Measurements from ENCODE around the gene MPI.

Gene MPI

DNA sequence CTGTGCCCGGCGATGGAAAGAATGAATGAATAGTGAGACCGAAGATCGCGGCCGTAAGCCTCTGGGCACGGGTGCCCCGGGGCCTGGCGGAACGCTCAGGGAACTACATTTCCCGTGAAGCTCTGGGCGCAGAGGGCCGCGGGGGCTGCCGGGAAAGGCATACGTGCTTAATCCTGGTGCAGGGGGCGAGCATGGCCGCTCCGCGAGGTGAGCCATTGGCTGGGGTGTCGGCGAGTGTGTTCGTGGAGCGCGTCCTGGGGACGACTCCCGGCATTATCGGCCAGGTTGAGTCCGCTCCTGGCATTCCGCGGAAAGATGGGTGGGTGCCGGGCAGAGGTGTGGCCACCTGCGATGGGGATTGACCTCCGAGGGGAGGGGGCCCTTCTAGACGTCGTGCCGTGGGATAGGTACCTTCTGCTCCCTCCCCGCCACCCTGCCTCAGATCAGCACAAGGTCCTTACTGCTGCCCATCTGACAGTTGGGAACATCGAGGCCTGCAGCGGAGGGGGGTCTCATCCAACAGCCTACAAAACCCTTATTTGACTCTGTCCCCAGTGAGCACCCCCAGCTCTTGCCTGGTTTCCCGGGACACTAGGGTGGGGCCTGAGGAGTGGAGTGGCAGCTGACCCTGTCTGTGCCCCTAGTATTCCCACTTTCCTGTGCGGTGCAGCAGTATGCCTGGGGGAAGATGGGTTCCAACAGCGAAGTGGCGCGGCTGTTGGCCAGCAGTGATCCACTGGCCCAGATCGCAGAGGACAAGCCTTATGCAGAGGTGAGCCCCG, at the start of gene MPI:
Gene MPI, plus strand, starts transcription at position 160 of the 782 bp plus-strand sequence. Its CDS starts 32 bp downstream, at position 192.
- Mint-ChIP-seq H3K27ac (peak within 1 kb of the TSS; percentile 97), H3K27me3 (no peaks in the 10 kb centered on the region)
- peak; percentile 83 for DNase-seq

GRCh38 chr15:74840851-74841775, 48.7 kb upstream of the MPI start:
- peaks cover 31 to 41% of the 10 kb centered on the region in 2 donors for H3K36me3 Mint-ChIP-seq

More for the DNA sequence above, at the start of gene MPI:
- ATAC-seq (replicated peaks), result peak; percentile 99
- peak within 1 kb of the TSS; percentile 92 to 93 for H3K4me3 Mint-ChIP-seq
- H3K4me1 Mint-ChIP-seq, result peaks cover 30 to 51% of the 10 kb centered on the region in 2 donors
- no peaks in the 10 kb centered on the region for H3K9me3 Mint-ChIP-seq
- peaks cover 13 to 30% of the 10 kb centered on the region in 2 donors for H3K36me3 Mint-ChIP-seq

DNA sequence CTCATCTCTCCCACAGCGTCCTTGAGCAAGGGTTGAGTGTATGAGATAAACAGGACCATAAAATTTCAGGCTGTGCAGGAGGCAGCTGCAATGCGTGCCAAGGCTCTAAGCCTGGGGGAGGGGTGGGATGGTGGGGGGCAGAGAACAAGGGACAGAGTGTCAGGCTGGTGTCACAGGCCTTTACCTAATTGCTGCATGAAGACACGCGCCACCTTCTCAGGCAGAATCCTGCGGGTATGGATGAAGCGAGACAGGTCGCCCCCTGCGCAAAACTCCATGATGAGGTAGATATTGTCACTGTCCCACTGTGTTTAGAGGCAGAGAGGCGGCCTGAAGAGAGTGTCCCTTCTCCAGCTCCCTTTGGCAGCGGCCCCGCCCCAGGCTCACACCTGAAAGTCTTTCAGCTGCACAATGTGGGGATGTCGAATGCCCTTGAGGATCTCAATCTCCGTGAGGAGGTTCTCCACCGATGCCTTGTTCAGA, 47.9 kb upstream of the MPI start:
- ATAC-seq (replicated peaks) (no peak), DNase-seq (no peak)
- no peaks in the 10 kb centered on the region for H3K27me3 Mint-ChIP-seq
- peaks cover 29 to 39% of the 10 kb centered on the region in 2 donors for H3K36me3 Mint-ChIP-seq
- H3K9me3 Mint-ChIP-seq, result no peaks in the 10 kb centered on the region
- peaks cover 33 to 57% of the 10 kb centered on the region in 2 donors for H3K4me1 Mint-ChIP-seq
- no peak overlapping the region for H3K27ac Mint-ChIP-seq
- peak overlapping the region; percentile 86 to 95 for H3K4me3 Mint-ChIP-seq

More at GRCh38 chr15:74840851-74841775, 48.7 kb upstream of the MPI start:
- H3K27me3 Mint-ChIP-seq, result no peaks in the 10 kb centered on the region
- no peaks in the 10 kb centered on the region for H3K9me3 Mint-ChIP-seq
- H3K4me1 Mint-ChIP-seq, result peaks cover 33 to 57% of the 10 kb centered on the region in 2 donors
- no peak overlapping the region for H3K27ac Mint-ChIP-seq
- peak overlapping the region in 1 of 2 donors; percentile 86 for H3K4me3 Mint-ChIP-seq
- DNase-seq, result no peak
- ATAC-seq (replicated peaks), result no peak

DNA sequence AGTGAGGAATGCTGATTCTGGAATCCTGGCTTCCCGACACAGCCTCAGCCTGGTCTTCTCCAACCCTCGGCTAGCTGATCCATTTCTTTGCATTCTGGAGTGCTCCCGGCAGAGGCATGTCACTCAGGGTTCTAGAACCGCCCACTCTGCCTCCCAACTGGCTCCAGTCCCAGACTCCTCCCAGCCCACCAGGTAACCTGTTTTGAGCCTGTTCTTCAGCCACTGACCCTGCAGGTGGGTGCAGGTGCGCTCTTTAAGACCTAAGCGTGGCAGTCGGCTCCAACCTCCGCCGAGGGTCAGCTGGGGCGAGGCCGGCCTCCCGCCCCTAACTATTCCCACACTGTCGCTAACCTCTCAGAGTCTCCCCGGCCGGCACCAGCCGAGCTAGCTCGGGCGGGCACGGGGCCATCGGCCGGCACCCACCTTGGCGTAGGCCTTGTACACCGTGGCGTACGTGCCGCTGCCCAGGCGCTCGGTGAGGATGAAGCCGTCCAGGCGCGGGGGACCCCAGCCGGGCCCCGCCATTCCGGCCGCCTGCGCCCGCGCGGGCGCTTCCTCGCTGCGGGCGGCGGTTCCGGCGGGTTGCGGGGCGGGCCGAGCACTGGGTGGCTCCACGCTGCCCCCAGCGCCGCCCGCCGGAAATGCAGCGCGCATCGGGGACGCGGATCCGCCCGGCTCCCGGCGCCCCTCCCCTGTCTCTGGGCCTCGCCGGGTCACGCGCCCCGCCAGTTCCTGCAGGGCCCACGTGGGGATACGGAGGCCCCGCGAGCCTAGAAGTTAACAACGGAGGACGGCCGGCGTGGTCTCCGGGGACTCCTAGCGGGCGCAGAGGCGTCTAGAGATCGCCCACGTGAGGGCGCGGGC, 47.0 kb upstream of the MPI start, which contains the start of gene ULK3:
Gene ULK3, minus strand, starts transcription at position 576 of the 864 bp plus-strand sequence. Its CDS starts 51 bp downstream, at position 525.
- H3K36me3 Mint-ChIP-seq, result peaks cover 37 to 41% of the 10 kb centered on the region in 2 donors

DNA sequence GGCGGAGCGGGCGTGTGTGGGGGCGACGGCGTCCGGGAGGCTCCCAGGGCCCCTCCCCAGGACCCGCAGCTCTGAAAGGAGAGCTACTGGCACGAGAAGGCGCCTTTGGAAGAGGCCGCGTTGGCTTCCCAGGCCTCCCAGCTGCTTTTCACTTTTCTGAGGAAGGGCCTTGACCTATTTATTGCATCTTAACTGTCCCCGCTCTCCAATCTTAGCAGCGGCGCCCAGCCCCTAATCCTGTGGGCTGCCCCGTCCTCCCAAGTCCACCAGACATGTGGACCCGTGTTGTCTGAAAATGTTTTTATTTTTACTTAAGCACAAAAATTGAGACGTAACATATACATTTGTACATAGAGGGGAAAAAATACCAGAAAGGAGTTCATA, 46.4 kb upstream of the MPI start:
- Mint-ChIP-seq H3K27me3 (no peaks in the 10 kb centered on the region), H3K9me3 (no peaks in the 10 kb centered on the region), H3K4me3 (peak overlapping the region; percentile 85 to 95), H3K4me1 (peaks cover 44 to 71% of the 10 kb centered on the region in 2 donors), H3K27ac (peak overlapping the region; percentile 92), H3K36me3 (peaks cover 41 to 47% of the 10 kb centered on the region in 2 donors)
- ATAC-seq (replicated peaks) (no peak), DNase-seq (no peak)

More for the DNA sequence above, 47.0 kb upstream of the MPI start, which contains the start of gene ULK3:
- ATAC-seq (replicated peaks), result peak; percentile 91 to 92
- peak within 1 kb of the TSS; percentile 86 to 95 for H3K4me3 Mint-ChIP-seq
- no peaks in the 10 kb centered on the region for H3K27me3 Mint-ChIP-seq
- peak; percentile 89 for DNase-seq
- H3K4me1 Mint-ChIP-seq, result peaks cover 40 to 66% of the 10 kb centered on the region in 2 donors
- H3K27ac Mint-ChIP-seq, result peak within 1 kb of the TSS; percentile 92
- no peaks in the 10 kb centered on the region for H3K9me3 Mint-ChIP-seq

GRCh38 chr15:74843891-74844299, 45.9 kb upstream of the MPI start:
- Mint-ChIP-seq H3K4me1 (peaks cover 44 to 71% of the 10 kb centered on the region in 2 donors), H3K9me3 (no peaks in the 10 kb centered on the region), H3K36me3 (peaks cover 43 to 49% of the 10 kb centered on the region in 2 donors), H3K27me3 (no peaks in the 10 kb centered on the region), H3K4me3 (peak overlapping the region; percentile 82 to 95), H3K27ac (peak overlapping the region; percentile 92)
- DNase-seq, result no peak
- no peak for ATAC-seq (replicated peaks)

DNA sequence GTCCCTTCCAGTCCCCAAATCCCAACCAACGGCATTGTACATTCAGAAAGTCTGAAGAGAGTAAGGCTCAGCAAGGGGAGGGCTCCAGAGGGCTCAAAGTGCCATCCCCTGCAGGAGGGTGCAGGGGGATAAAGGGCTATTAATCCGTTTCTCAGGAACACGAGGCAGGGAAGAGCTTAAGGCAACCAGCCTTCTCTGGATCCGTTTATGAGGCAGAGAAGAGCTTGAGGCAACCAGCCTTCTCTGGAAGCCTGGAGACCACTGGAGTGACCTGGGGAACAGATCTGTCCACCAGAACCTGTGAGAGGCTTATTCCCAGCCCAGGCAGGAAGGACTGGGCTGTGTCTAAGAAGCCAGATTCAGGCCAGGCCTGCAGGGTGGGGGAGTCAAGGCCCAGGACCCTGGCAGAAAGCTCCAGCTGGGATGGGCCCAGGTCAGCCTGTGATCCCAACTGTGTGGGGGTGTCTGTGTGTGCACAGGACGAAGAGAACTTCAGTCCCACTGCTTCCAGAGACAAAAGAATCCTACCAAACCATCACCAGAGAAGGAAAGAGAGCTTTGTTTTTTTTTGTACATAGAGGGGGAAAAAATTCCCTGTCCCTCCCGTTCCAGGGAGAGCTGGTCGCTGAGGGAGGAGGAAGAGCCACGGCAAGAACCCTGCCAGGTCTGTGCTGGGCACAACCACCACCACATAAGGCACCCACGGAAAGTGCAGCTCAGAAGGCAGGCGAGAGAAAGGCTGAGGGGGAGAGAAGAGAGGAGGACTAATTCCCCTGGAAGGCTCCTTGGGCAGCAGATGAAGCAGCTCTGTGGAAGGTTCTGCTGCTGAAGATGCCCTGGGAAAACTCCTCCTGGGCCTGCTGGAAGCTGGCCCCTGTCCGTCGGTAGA, 45.3 kb upstream of the MPI start:
- no peaks in the 10 kb centered on the region for H3K27me3 Mint-ChIP-seq
- H3K9me3 Mint-ChIP-seq, result no peaks in the 10 kb centered on the region
- peaks cover 45 to 49% of the 10 kb centered on the region in 2 donors for H3K36me3 Mint-ChIP-seq
- H3K4me3 Mint-ChIP-seq, result no peak overlapping the region
- no peak for ATAC-seq (replicated peaks)
- H3K27ac Mint-ChIP-seq, result peak overlapping the region; percentile 73
- DNase-seq, result no peak
- peaks cover 44 to 74% of the 10 kb centered on the region in 2 donors for H3K4me1 Mint-ChIP-seq

- peaks cover 44 to 77% of the 10 kb centered on the region in 2 donors for H3K4me1 Mint-ChIP-seq
- DNase-seq (no peak), ATAC-seq (replicated peaks) (no peak)
- H3K36me3 Mint-ChIP-seq, result peaks cover 45 to 53% of the 10 kb centered on the region in 2 donors
- H3K9me3 Mint-ChIP-seq, result no peaks in the 10 kb centered on the region
- H3K27ac Mint-ChIP-seq, result peak overlapping the region; percentile 73
- no peaks in the 10 kb centered on the region for H3K27me3 Mint-ChIP-seq
- H3K4me3 Mint-ChIP-seq, result no peak overlapping the region
Measured at GRCh38 chr15:74845208-74845568, 44.7 kb upstream of the MPI start.

- Mint-ChIP-seq H3K9me3 (no peaks in the 10 kb centered on the region), H3K27me3 (no peaks in the 10 kb centered on the region), H3K27ac (peak overlapping the region; percentile 63), H3K36me3 (peaks cover 45 to 53% of the 10 kb centered on the region in 2 donors), H3K4me3 (no peak overlapping the region), H3K4me1 (peaks cover 43 to 73% of the 10 kb centered on the region in 2 donors)
- no peak for DNase-seq
- no peak for ATAC-seq (replicated peaks)
Measured at GRCh38 chr15:74845581-74845980, 44.3 kb upstream of the MPI start.

GRCh38 chr15:74847432-74847831, 42.4 kb upstream of the MPI start:
- Mint-ChIP-seq H3K4me3 (peak overlapping the region in 1 of 2 donors; percentile 52), H3K36me3 (peaks cover 50 to 53% of the 10 kb centered on the region in 2 donors), H3K27ac (peak overlapping the region; percentile 66), H3K27me3 (no peaks in the 10 kb centered on the region), H3K4me1 (peaks cover 36 to 55% of the 10 kb centered on the region in 2 donors), H3K9me3 (no peaks in the 10 kb centered on the region)
- DNase-seq (no peak), ATAC-seq (replicated peaks) (no peak)

DNA sequence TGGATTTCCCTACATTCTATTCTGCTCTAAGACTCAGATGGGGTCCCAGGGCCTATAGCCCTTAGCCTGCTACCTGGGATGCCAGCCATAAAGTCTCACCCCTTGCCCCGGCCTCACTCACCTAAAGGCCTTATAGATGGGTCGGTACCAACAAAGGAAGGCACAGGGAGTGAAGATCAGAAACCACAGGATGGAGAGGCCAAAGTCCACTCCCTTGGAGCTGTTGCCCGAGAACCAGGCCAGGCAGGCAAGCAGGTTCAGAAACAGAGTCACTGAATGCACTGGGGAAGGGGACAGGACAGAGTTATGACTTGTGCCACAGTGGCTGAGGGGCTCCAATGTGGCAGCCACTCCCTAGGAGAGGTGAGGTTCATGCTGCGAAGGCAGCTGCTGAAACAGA, 39.4 kb upstream of the MPI start:
- H3K27me3 Mint-ChIP-seq, result no peaks in the 10 kb centered on the region
- H3K9me3 Mint-ChIP-seq, result no peaks in the 10 kb centered on the region
- DNase-seq (no peak), ATAC-seq (replicated peaks) (no peak)
- H3K4me1 Mint-ChIP-seq, result peaks cover 30 to 37% of the 10 kb centered on the region in 2 donors
- no peak overlapping the region for H3K27ac Mint-ChIP-seq
- H3K36me3 Mint-ChIP-seq, result peaks cover 49 to 54% of the 10 kb centered on the region in 2 donors
- no peak overlapping the region for H3K4me3 Mint-ChIP-seq

GRCh38 chr15:74851960-74852359, 37.9 kb upstream of the MPI start:
- H3K9me3 Mint-ChIP-seq, result no peaks in the 10 kb centered on the region
- no peak for DNase-seq
- no peaks in the 10 kb centered on the region for H3K27me3 Mint-ChIP-seq
- H3K27ac Mint-ChIP-seq, result peak overlapping the region; percentile 56
- H3K36me3 Mint-ChIP-seq, result peaks cover 49 to 54% of the 10 kb centered on the region in 2 donors
- H3K4me1 Mint-ChIP-seq, result peaks cover 31 to 44% of the 10 kb centered on the region in 2 donors
- no peak overlapping the region for H3K4me3 Mint-ChIP-seq
- no peak for ATAC-seq (replicated peaks)
